A673 (cell line): ENCODE data around the gene ATP8A2. TPM values are rescaled to one million over a fixed set of nuclear protein-coding genes. Genes with fewer than 3 reads are reported as not detected.

Source experiments
- BruUV-seq: library from RNA; stranded (reverse); fragments of 400-500 nt; replicated peaks from 2 replicates; lab custom pipeline; 2021; lab: Mats Ljungman, UMichigan
- CTCF ChIA-PET: fragments of 300-600 bp; sonication (Branson Sonifier 250); formaldehyde crosslinking; loops from one replicate; lab custom pipeline; 2022; ENCODE audit warnings: antibody characterized with exemption; lab: Charles Lee
- POLR2A ChIA-PET: fragments of 300-600 bp; sonication (Branson Sonifier 250); formaldehyde crosslinking; loops from one replicate; lab custom pipeline; 2022; ENCODE audit warnings: antibody characterized with exemption; ENCODE audit not compliant: low non-redundant PET; lab: Charles Lee
- DNase-seq: peaks from one replicate; pipeline ENCODE4 v3.0.0-alpha.2; 2015; ENCODE audit warnings: low spot score
- H3K27ac ChIP-seq: fragments of 200-600 bp; sonication (generic); 2 replicates; pipeline ENCODE4 v1.5.1; 2016; ENCODE audit warnings: mixed run types, low read depth, mild to moderate bottlenecking, mixed read lengths, antibody characterized with exemption, low read length; ENCODE audit not compliant: poor library complexity, severe bottlenecking
- H3K27me3 ChIP-seq: fragments of 200-600 bp; sonication (generic); replicated peaks from 2 replicates; pipeline ENCODE4 v1.6.1; 2017; ENCODE audit warnings: mixed run types, low read depth, mild to moderate bottlenecking, mixed read lengths, antibody characterized with exemption, low read length; ENCODE audit not compliant: insufficient read depth, poor library complexity
- H3K36me3 ChIP-seq: fragments of 200-600 bp; sonication (generic); 2 replicates; pipeline ENCODE4 v1.6.1; 2016; ENCODE audit warnings: mixed run types, mild to moderate bottlenecking, mixed read lengths, antibody characterized with exemption, low read length; ENCODE audit not compliant: insufficient read depth, poor library complexity, severe bottlenecking
- H3K4me1 ChIP-seq: fragments of 200-600 bp; sonication (generic); 2 replicates; pipeline ENCODE4 v1.6.1; 2017; ENCODE audit warnings: mixed run types, mild to moderate bottlenecking, mixed read lengths, antibody characterized with exemption, low read length; ENCODE audit not compliant: insufficient read depth, poor library complexity, severe bottlenecking
- H3K4me3 ChIP-seq: fragments of 200-600 bp; sonication (generic); 2 replicates; pipeline ENCODE4 v1.5.1; 2016; ENCODE audit warnings: low read depth, mixed run types, mild to moderate bottlenecking, mixed read lengths, low read length; ENCODE audit not compliant: poor library complexity, severe bottlenecking
- H3K9me3 ChIP-seq: fragments of 200-600 bp; sonication (generic); 2 replicates; pipeline ENCODE4 v1.6.1; 2016; ENCODE audit warnings: mixed run types, low read depth, mild to moderate bottlenecking, mixed read lengths, antibody characterized with exemption, low read length; ENCODE audit not compliant: poor library complexity, severe bottlenecking
- EZH2 ChIP-seq: fragments of 200-600 bp; sonication (generic); IDR thresholded peaks from 2 replicates; pipeline ENCODE4 v1.6.1; 2017; ENCODE audit warnings: borderline replicate concordance, low read depth, mild to moderate bottlenecking, mixed read lengths, antibody characterized with exemption, low read length; ENCODE audit not compliant: poor library complexity, severe bottlenecking
- intact Hi-C: fragments of 100-400 bp; cut with micrococcal nuclease; formaldehyde crosslinking; loops from one replicate; pipeline ENCODE4 v1.10.0; 2022; ENCODE audit not compliant: unreplicated experiment
- total RNA-seq: library from RNA; stranded (reverse); gene quantifications from 2 replicates; pipeline ENCODE4 v1.2.3, GENCODE V29; 2021
- TF ChIP-seq, protein P1 (sequence below): fragments of 300-800, 200-600 bp; sonication (generic); conservative IDR thresholded peaks from 2 replicates; pipeline ENCODE4 v1.5.1; 2017; ENCODE audit warnings: low read depth, mild to moderate bottlenecking, antibody characterized with exemption, low read length, moderate library complexity, mixed read lengths

The ATP8A2 gene
- total RNA-seq, 1 experiment from 2014 or later = 0.92 TPM

DNA sequence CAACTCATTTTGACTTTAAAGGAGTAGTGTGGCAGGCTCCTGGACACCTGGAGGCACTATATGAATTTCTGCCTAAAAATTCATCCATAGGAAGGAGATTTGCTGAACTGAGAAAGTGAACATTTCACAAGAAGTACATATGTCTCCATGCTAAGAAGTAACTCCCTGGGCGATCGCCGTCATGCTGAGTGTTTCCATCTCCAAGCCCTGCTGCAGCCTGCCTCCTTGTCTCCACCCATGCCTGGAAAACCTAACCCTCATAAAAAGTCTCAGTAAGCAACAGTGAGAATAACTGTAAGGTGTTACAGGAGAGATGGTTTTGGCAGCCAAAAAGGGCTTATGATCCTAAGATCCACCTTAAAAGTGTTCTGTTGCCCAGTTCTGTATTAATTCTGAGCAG, 428.7 kb downstream of the ATP8A2 start:
- POLR2A ChIA-PET = no interaction called here
- CTCF ChIA-PET = no interaction called here
- Histone ChIP-seq H3K4me3 (no peak overlapping the region), H3K27me3 (no peaks in the 10 kb centered on the region), H3K27ac (no peak overlapping the region), H3K36me3 (no peaks in the 10 kb centered on the region), H3K4me1 (no peaks in the 10 kb centered on the region), H3K9me3 (no peaks in the 10 kb centered on the region)
- DNase-seq = no peak
- intact Hi-C loops = no loop called here
- no peak for TF ChIP-seq EZH2
- TF ChIP-seq, protein P1, sequence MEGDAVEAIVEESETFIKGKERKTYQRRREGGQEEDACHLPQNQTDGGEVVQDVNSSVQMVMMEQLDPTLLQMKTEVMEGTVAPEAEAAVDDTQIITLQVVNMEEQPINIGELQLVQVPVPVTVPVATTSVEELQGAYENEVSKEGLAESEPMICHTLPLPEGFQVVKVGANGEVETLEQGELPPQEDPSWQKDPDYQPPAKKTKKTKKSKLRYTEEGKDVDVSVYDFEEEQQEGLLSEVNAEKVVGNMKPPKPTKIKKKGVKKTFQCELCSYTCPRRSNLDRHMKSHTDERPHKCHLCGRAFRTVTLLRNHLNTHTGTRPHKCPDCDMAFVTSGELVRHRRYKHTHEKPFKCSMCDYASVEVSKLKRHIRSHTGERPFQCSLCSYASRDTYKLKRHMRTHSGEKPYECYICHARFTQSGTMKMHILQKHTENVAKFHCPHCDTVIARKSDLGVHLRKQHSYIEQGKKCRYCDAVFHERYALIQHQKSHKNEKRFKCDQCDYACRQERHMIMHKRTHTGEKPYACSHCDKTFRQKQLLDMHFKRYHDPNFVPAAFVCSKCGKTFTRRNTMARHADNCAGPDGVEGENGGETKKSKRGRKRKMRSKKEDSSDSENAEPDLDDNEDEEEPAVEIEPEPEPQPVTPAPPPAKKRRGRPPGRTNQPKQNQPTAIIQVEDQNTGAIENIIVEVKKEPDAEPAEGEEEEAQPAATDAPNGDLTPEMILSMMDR = no peak
- BruUV-seq = no TSS peak

DNA sequence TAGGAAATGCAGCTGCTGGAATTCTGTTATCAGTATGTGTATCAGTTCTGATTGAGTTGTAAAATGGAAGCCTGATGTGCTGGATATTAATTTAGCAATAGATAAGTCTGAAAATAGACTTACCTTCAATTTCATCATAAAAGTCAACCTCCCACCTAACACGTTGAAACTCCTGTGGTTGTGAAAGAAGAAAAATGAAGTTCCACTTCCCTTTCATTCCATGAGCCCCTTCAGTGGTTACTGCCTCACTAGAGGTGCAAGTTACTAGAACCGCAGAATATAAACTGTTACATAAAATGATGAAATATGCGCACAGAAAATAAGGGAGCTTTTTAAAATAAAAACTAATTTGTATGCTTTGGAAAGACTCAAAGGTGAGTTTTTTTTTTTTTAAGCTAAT, 430.8 kb downstream of the ATP8A2 start:
- TF ChIP-seq, protein P1 = no peak
- no peak for TF ChIP-seq EZH2
- ChIA-PET CTCF (no interaction called here), POLR2A (no interaction called here)
- Histone ChIP-seq H3K9me3 (no peaks in the 10 kb centered on the region), H3K27ac (no peak overlapping the region), H3K4me3 (no peak overlapping the region), H3K4me1 (no peaks in the 10 kb centered on the region), H3K36me3 (no peaks in the 10 kb centered on the region), H3K27me3 (no peaks in the 10 kb centered on the region)
- DNase-seq = no peak
- intact Hi-C loops = no loop called here
- BruUV-seq = no TSS peak

DNA sequence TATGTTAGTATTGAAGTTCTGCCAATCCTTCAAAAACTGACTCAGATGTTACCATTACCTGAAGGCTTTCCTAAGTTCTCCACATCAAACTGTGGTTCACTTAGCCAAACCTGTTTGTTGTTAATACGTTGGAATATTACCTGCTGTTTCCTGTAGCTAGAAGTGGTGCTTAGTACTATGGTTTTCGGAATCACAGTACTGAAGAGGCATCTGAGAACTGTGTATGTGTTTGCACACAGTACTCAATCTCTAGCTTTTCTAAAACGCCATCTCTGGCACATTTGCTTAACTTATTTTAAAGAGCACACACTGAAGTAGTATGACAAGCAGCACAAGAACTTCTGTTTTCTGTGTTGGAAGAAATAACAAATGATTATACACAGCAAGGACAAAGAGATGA, 431.9 kb downstream of the ATP8A2 start:
- POLR2A ChIA-PET = no interaction called here
- no peaks in the 10 kb centered on the region for H3K4me1 ChIP-seq
- no peaks in the 10 kb centered on the region for H3K27me3 ChIP-seq
- no TSS peak for BruUV-seq
- no peak overlapping the region for H3K27ac ChIP-seq
- no peaks in the 10 kb centered on the region for H3K36me3 ChIP-seq
- CTCF ChIA-PET = no interaction called here
- DNase-seq = no peak
- H3K4me3 ChIP-seq = no peak overlapping the region
- intact Hi-C loops = no loop called here
- no peaks in the 10 kb centered on the region for H3K9me3 ChIP-seq
- TF ChIP-seq, protein P1 = no peak
- no peak for TF ChIP-seq EZH2
